GM04504 (cell line): ENCODE measurements around the gene LRRC9.
"Not testable (repeated sequence)": the region's sequence is repeated elsewhere in the genome, so short reads cannot be mapped to it uniquely, and the experiment has no call there.

ENCODE experiments used
- DNase-seq: peaks from one replicate; pipeline ENCODE4 v3.0.0-alpha.2; 2012; ENCODE audit warnings: low read depth

LRRC9 gene

DNA sequence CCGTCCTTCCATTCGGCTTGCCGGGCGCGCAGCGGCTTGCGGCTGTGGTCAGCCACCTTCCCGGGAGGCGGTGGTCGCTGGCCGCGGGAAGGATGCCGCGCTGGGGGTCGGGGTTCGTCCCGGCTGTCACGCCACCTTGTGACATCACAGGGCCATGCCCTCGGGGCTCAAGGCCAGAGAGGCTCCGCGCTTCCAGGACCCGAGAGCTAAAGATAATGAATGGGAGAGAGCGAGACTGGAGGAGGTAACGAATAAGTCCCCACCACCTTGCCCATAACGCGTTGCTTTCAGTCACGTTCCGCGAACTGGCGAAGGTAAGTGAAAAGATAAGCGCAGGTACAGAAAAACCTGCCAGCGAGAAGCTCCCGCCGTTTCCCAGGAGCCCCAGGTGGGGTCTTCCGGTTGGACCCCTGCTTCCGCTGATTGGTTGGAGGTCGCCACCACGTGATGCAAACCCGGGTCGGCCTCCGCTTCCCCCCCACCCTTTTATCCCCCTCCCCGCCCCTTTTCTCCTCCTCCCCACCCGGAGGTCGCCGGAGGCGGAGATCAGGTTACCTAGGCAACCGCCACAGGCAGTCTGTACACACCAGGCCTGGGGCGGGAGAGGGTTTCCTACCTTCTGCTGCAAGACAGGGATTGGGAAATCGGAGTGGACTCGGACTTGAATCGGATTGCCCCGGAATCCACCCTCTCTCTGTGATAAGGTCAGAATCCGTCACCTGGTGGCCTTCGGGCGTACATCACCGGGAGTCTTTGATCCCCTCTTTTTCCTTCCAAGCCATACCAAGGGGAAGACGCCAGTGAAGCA is at the start of gene LRRC9:
Gene LRRC9 (plus strand): TSS at position 575 of the 808 bp plus-strand sequence.
- DNase-seq: no peak

DNA sequence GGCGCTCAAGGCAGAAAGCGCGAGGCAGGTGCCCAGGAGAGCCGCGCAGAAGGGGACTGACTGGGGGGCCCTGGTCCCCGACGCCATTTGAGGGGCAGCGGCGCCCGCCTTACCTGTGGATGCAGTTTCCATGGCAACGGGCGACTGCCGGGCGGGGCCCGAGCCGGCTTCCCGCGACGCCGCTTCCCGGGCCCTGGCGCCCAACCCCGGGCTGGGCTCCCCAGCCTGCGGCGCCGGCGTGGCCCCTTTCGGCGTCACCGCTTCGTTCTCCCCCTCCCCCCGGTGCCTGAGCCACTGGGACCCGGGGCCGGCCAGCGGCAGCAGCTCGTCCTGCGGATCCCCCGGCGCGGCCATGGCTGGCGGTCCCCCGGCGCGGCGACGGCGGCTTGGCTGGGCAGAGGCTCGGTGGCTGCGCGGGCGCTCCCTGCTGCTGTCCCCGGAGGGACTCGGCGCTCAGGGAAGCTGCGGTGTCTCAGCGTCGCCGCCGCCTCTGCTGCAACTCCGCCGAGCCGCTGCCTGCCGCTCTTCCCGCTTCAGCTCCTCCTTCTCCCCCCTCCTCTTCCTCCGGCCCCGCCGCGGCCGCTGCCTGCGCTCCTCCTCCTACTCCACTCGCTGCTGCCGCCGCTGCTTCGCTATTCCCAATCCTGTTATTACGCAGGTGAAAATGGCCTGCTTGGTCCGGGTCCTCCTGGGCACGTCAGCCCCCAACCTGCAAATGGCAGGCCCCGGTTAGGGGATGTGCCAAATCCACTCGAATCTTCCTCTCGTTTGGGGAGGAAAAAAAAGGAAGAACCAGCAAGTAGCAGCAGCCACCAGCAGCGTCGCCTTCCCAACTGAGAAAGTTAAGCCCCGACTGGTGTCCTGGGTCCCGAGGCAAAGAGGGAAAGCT is 49.4 kb upstream of the LRRC9 start, which contains the start of gene RTN1:
Gene RTN1 (minus strand): TSS at position 500 of the 889 bp plus-strand sequence. CDS start 146 bp downstream, at position 354.
- peak; percentile 6 for DNase-seq

DNA sequence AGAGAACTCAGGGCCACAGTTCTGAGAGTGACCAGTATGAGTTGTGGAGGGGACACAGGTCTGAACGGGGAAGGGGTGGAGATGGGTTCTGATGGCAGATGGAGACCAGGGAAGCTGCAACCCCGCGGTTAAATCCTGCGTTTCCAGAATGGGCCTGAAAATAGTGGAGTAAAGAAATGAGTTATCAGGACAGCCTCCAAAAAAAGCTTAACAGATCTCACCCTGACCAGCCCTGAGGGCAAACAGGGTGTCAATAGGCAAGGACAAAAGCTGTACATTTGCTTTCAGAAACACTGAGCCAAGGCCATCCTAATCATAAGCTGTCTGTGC is 48.8 kb upstream of the LRRC9 start:
- DNase-seq: no peak

DNA sequence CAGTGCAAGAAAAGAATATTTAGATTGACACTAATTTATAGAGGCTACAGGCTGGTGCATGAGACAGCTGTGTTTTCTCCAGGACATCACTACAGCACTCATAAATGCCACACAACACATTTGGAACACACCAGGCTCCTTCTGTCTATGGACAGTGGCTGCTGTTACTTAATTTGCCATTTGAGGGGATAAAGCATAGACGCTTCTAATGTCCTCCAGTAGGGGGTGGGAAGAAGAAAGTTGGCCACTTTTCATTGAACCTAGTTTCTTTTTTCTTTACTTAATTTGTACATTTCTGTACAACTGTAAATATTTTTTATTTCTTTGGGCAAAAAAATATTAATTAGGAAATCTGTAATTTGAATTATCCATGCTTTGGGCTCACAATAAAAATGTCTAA is 37.0 kb upstream of the LRRC9 start:
- no peak for DNase-seq

GRCh38 chr14:59890676-59891075 is 29.3 kb upstream of the LRRC9 start:
- no peak for DNase-seq

DNA sequence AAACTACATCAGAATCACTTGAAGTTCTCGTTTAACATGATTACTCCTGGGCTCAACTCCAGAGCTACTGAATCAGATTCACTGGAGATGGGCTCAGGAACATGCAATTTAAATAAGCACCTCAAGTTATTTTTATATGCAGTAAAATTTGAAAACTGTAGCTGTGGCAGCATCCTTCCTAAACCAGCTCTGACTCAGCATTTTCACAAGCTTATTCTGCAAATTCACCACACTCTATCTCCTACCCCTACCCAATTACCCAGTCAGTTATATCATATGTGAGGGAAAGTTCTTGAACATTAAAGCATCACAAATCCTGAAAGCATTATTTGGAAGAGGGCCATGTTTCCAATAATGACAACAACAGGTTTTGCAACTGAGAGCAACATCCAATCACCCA is 24.2 kb upstream of the LRRC9 start:
- DNase-seq: no peak

GRCh38 chr14:59897757-59898383 is 22.1 kb upstream of the LRRC9 start:
- DNase-seq: no peak

GRCh38 chr14:59900556-59900955 is 19.4 kb upstream of the LRRC9 start:
- DNase-seq: no peak

- DNase-seq: no peak
Measured at GRCh38 chr14:59904184-59904583, 15.8 kb upstream of the LRRC9 start.

- DNase-seq: no peak
Measured at GRCh38 chr14:59905188-59905587, 14.8 kb upstream of the LRRC9 start.

DNA sequence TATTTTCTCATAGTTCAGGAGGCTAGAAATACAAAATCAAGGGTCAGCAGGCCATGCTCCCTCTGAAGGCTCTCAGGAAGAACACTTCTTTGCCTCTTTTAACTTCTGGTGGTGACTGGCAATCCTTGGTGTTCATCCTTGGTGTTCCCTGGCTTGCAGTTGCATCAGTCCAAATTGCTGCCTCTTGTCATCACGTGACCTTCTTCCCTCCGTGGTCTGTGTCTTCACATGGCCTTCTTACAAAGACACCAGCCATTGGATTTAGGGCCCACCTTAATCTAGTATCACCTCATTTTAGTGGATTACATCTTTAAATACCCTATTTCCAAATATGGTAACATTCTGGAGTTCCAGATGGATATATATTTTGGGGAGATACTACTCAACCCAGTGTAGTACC is 7.5 kb upstream of the LRRC9 start:
- DNase-seq: no peak

- DNase-seq: no peak
Measured at GRCh38 chr14:59913187-59913586, 6.8 kb upstream of the LRRC9 start.

DNA sequence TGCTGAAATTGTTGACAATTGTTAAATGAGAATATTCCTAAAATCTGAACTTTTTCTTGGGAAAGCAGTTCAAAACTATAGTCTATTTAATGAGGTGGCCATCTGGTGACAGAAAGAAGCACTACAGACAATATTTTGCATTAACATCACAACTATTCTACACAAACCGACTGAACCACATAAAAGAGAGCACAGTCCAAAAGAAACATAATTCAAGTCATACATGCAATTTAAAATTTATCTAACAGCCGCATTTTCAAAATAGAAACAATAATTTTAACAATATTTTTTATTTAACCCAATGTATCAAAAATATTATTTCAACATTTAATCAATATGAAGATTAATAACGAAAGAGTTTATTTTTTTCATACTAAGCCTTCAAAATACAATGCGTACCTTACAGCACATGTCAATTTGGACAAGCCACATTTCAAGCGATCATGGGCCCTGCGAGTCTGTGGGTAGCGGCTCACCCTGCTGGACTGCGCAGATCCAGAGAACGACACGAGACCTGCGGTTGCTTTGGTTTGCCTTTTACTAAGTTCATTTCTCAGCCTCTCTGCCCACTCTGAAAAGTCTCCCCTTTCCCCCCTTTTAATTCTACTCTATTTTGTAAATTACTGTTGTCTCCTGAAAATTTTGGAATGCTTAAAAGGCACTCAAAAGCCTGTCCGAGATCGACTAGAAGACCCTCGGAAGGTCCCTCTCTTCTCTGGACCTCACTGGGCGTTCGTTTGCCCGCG is 947 bp upstream of the LRRC9 start:
- peak; percentile 5 for DNase-seq

GRCh38 chr14:59920378-59920683 is 387 bp downstream of the LRRC9 start:
- DNase-seq: no peak

DNA sequence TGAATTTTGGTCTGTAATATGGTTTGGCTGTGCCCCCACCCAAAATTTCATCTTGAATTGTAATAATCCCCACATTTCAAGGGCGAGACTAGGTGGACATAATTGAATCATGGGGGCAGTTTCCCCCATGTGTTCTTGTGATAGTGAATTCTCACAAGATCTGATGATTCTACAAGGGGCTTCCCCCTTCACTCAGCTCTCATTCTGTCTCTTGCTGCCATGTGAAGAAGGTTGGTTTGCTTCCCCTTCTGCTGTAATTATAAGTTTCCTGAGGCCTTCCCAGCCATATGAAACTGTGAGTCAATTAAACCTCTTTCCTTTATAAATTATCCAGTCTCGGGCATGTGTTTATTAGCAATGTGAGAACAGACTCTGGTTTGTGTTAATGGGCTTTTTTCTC is 5.9 kb downstream of the LRRC9 start:
- DNase-seq: no peak

GRCh38 chr14:59926534-59926933 is 6.6 kb downstream of the LRRC9 start:
- DNase-seq: no peak

DNA sequence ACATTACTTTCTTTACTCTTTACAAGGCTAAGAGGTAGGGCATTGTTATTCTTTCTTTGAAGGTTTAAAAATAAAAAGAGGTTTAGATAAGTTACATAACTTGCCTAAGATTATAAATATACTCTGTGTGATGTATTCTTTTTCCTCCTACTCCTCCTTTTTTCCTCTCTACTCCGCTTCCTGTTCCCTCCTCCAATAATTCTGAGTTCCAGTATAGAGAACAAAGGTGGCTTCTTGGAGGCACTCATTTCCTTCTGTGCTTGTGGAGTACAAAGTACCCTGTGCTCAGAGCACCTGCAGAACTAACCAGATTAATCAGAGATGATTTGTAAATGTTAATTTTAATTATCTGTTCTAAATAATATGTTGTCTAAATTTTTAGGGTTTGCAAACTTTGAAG is 11.3 kb downstream of the LRRC9 start:
- DNase-seq: no peak

DNA sequence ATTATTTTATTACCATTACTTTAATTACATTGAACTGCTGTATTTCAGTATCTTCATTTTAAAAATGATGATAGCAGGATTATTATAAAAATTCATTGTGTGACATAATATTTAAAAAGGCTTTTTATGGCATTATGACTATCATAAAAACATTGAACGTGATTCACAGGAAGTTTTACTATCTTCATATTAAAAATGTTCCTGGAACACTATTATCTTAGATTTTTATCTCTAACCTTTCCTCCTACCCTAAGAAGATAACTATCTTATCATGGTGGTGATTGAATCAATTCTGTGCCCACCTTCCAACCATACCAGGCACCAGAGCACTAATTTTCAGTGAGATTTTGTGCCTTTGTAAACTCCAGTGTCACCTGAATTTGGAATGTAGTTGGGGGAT is 16.2 kb downstream of the LRRC9 start:
- DNase-seq: no peak

GRCh38 chr14:59939828-59940227 is 19.9 kb downstream of the LRRC9 start:
- no peak for DNase-seq

DNA sequence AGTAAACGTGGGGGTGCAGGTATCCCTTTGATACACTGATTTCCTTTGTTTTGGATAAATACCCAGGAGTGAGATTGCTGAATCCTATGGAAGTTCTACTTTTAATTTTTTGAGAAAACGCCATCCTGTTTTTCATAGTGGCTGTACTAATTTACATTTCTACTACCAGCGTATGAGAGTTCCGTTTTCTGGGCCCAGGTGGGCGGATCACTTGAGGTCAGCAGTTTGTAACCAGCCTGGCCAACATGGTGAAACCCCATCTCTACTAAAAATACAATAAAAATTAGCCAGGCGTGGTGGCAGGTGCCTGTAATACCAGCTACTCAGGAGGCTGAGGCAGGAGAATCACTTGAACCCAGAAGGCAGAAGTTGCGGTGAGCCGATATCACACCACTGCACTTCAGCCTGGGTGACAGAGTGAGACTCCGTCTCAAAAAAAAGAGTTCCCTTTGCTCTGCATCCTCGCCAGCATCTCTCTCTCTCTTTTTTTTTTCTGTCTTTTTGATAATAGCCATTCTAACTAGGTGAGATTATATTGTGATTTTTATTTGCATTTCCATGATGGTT is 22.4 kb downstream of the LRRC9 start:
- DNase-seq: not testable (repeated sequence)

GRCh38 chr14:59944909-59945308 is 25.0 kb downstream of the LRRC9 start:
- DNase-seq: no peak

DNA sequence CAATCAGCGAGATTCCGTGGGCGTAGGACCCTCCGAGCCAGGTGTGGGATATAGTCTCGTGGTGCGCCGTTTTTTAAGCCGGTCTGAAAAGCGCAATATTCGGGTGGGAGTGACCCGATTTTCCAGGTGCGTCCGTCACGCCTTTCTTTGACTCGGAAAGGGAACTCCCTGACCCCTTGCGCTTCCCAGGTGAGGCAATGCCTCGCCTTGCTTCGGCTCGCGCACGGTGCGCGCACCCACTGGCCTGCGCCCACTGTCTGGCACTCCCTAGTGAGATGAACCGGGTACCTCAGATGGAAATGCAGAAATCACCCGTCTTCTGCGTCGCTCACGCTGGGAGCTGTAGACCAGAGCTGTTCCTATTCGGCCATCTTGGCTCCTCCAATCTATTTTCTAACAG is 32.2 kb downstream of the LRRC9 start:
- not testable (repeated sequence) for DNase-seq
